ENCODE results near the gene PTTG1IP. TPM values are rescaled to one million over a fixed set of nuclear protein-coding genes. Genes with fewer than 3 reads are reported as not detected.

PTTG1IP gene
- polyA plus RNA-seq, 1 experiment, result 249 TPM

- no peaks in the 10 kb centered on the region; the same call in 1 of the 2 replicates for H3K9me3 ChIP-seq (ENCODE audit: control insufficient read depth, insufficient read depth, low read length)
- H3K27me3 ChIP-seq (ENCODE audit: control insufficient read depth, insufficient read depth, low read length), result peaks cover 15% of the 10 kb centered on the region
- ChIA-PET POLR2A (no interaction called here), CTCF (no interaction called here)
- TF ChIP-seq CTCF (IDR thresholded peaks at IDR 0.05; ENCODE audit: low read depth, low read length), result no peak
- no peak overlapping the region for H3K4me3 ChIP-seq (ENCODE audit: low read depth, low read length)
- no peak overlapping the region for H3K27ac ChIP-seq (ENCODE audit: low read depth, low read length)
- no peak for DNase-seq (ENCODE audit: low read depth, low spot score)
Measured at GRCh38 chr21:44847261-44848056, 26.0 kb downstream of the PTTG1IP start.

GRCh38 chr21:44846485-44847260 lies 26.8 kb downstream of the PTTG1IP start:
- ChIA-PET CTCF (interaction anchor here (0.6 to 1.0 kb wide), 4 partner anchors 11 to 86 kb away, joined by 3 to 5 read pairs (median 4); no protein-coding TSS in a partner anchor), POLR2A (no interaction called here)
- H3K4me3 ChIP-seq (ENCODE audit: low read depth, low read length), result no peak overlapping the region
- H3K9me3 ChIP-seq (ENCODE audit: control insufficient read depth, insufficient read depth, low read length), result no peaks in the 10 kb centered on the region; the same call in 1 of the 2 replicates
- no peak for TF ChIP-seq CTCF (IDR thresholded peaks at IDR 0.05; ENCODE audit: low read depth, low read length)
- no peak for DNase-seq (ENCODE audit: low read depth, low spot score)
- peaks cover 20% of the 10 kb centered on the region for H3K27me3 ChIP-seq (ENCODE audit: control insufficient read depth, insufficient read depth, low read length)
- peak overlapping the region; percentile 21 for H3K27ac ChIP-seq (ENCODE audit: low read depth, low read length)

GRCh38 chr21:44846224-44846484 lies 27.3 kb downstream of the PTTG1IP start:
- Histone ChIP-seq H3K27me3 (ENCODE audit: control insufficient read depth, insufficient read depth, low read length) (peaks cover 25% of the 10 kb centered on the region), H3K9me3 (ENCODE audit: control insufficient read depth, insufficient read depth, low read length) (no peaks in the 10 kb centered on the region; the same call in 1 of the 2 replicates), H3K4me3 (ENCODE audit: low read depth, low read length) (peak overlapping the region; percentile 49), H3K27ac (ENCODE audit: low read depth, low read length) (no peak overlapping the region)
- DNase-seq (ENCODE audit: low read depth, low spot score), result no peak
- TF ChIP-seq CTCF (IDR thresholded peaks at IDR 0.05; ENCODE audit: low read depth, low read length), result no peak
- POLR2A ChIA-PET, result no interaction called here
- CTCF ChIA-PET, result interaction anchor here (0.6 to 1.0 kb wide), 3 partner anchors 12 to 46 kb away, joined by 3 to 4 read pairs (median 3); no protein-coding TSS in a partner anchor

- peak overlapping the region; percentile 49 for H3K4me3 ChIP-seq (ENCODE audit: low read depth, low read length)
- no peaks in the 10 kb centered on the region; the same call in 1 of the 2 replicates for H3K9me3 ChIP-seq (ENCODE audit: control insufficient read depth, insufficient read depth, low read length)
- ChIA-PET CTCF (interaction anchor here (0.6 to 1.0 kb wide), 4 partner anchors 12 to 47 kb away, joined by 3 to 4 read pairs (median 3); no protein-coding TSS in a partner anchor), POLR2A (no interaction called here)
- peaks cover 28% of the 10 kb centered on the region for H3K27me3 ChIP-seq (ENCODE audit: control insufficient read depth, insufficient read depth, low read length)
- H3K27ac ChIP-seq (ENCODE audit: low read depth, low read length), result no peak overlapping the region
- peak; percentile 44 for TF ChIP-seq CTCF (IDR thresholded peaks at IDR 0.05; ENCODE audit: low read depth, low read length)
- no peak for DNase-seq (ENCODE audit: low read depth, low spot score)
Measured at GRCh38 chr21:44845418-44846223, 27.9 kb downstream of the PTTG1IP start.

All from AG04450 (cell line).